Stimulated activated naive B cell treated with anti-CD40 and anti-IgM and Interleukin-4, amounts not matched to agents 10 μg/mL and 1 μg/mL and 100 μg/mL, for 72 hours (primary cell): ENCODE results near the gene NMNAT2.
"Not testable (repeated sequence)": the region's sequence is repeated elsewhere in the genome, so short reads cannot be mapped to it uniquely, and the experiment has no call there.

Experiments used
- ATAC-seq, 2 donors: fragments of 150-1000 bp; cut with Tn5 transposase; replicated peaks; 2 replicates each; pipeline ENCODE4 v1.10.0; 2021; ENCODE audit warnings: moderate library complexity in 1 of 2
- DNase-seq: peaks from one replicate; pipeline ENCODE4 v3.0.0; 2021
- H3K27ac Mint-ChIP-seq: one replicate; pipeline ENCODE4 v1.8.0; 2022; ENCODE audit warnings: mild to moderate bottlenecking, mixed read lengths
- H3K27me3 Mint-ChIP-seq, 2 donors: one replicate each; pipeline ENCODE4 v1.8.0; 2022; ENCODE audit warnings: mixed read lengths in 2 of 2
- H3K36me3 Mint-ChIP-seq, 2 donors: one replicate each; pipeline ENCODE4 v1.8.0; 2022; ENCODE audit warnings: mixed read lengths in 2 of 2, mild to moderate bottlenecking in 1 of 2
- H3K4me1 Mint-ChIP-seq, 2 donors: one replicate each; pipeline ENCODE4 v1.8.0; 2022; ENCODE audit warnings: mixed read lengths in 2 of 2, mild to moderate bottlenecking in 1 of 2
- H3K4me3 Mint-ChIP-seq, 2 donors: one replicate each; pipeline ENCODE4 v1.8.0; 2022; ENCODE audit warnings: mild to moderate bottlenecking in 2 of 2, mixed read lengths in 2 of 2, moderate library complexity in 1 of 2
- H3K9me3 Mint-ChIP-seq, 2 donors: one replicate each; pipeline ENCODE4 v1.8.0; 2022; ENCODE audit warnings: mixed read lengths in 2 of 2, mild to moderate bottlenecking in 1 of 2

The NMNAT2 gene

GRCh38 chr1:183435497-183435896, 17.3 kb upstream of the NMNAT2 start:
- H3K36me3 Mint-ChIP-seq, result peaks cover 0 to 1% of the 10 kb centered on the region in 2 donors
- peaks cover 29 to 36% of the 10 kb centered on the region in 2 donors for H3K27me3 Mint-ChIP-seq
- no peak overlapping the region for H3K4me3 Mint-ChIP-seq
- peaks cover 0 to 2% of the 10 kb centered on the region in 2 donors for H3K9me3 Mint-ChIP-seq
- ATAC-seq (no peak), DNase-seq (no peak)
- H3K27ac Mint-ChIP-seq, result no peak overlapping the region
- no peaks in the 10 kb centered on the region for H3K4me1 Mint-ChIP-seq

DNA sequence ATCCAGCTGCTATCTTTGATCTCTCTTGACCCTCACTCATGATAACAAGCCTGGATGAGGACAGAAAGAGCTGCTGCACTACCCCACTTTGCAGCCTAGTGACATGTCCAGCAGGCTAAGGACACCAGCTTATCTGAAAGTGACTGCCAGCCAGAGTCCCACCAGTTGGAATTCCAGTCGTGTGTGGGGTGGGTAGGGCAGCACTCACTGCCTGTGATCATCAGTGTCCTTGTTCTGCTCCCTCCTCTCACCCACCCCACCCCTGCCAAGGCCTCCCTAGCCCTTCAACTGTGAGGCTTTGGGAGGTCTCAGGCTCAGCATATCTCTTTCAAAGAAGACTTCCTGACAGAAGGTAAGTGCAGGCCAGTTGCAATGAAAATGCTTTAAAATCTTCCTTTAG, 15.5 kb upstream of the NMNAT2 start:
- H3K4me1 Mint-ChIP-seq, result no peaks in the 10 kb centered on the region
- H3K27ac Mint-ChIP-seq, result no peak overlapping the region

DNA sequence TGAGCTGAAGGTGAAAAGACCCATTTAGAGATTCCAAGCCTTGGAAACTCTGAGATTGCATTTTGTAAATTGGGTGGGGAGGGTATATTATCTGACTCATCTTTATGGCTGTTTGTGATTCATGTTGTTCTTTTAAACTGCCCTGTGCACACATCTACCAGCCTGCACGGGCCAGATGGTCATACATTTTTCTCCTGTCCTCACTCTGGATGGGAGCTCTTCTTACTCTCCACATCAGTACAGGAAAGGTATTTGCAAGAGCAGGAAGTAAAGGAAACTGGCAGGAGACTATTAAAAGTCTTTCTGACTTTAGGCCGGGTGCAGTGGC, 14.3 kb upstream of the NMNAT2 start:
- Mint-ChIP-seq H3K4me1 (no peaks in the 10 kb centered on the region), H3K36me3 (no peaks in the 10 kb centered on the region), H3K9me3 (no peaks in the 10 kb centered on the region), H3K27me3 (peaks cover 27 to 45% of the 10 kb centered on the region in 2 donors), H3K27ac (no peak overlapping the region), H3K4me3 (no peak overlapping the region)
- DNase-seq, result no peak
- no peak for ATAC-seq

More for the DNA sequence above, 15.5 kb upstream of the NMNAT2 start:
- no peak for ATAC-seq
- Mint-ChIP-seq H3K36me3 (peaks cover 0 to 1% of the 10 kb centered on the region in 2 donors), H3K27me3 (peaks cover 33 to 47% of the 10 kb centered on the region in 2 donors), H3K4me3 (no peak overlapping the region), H3K9me3 (peaks cover 0 to 2% of the 10 kb centered on the region in 2 donors)
- no peak for DNase-seq

DNA sequence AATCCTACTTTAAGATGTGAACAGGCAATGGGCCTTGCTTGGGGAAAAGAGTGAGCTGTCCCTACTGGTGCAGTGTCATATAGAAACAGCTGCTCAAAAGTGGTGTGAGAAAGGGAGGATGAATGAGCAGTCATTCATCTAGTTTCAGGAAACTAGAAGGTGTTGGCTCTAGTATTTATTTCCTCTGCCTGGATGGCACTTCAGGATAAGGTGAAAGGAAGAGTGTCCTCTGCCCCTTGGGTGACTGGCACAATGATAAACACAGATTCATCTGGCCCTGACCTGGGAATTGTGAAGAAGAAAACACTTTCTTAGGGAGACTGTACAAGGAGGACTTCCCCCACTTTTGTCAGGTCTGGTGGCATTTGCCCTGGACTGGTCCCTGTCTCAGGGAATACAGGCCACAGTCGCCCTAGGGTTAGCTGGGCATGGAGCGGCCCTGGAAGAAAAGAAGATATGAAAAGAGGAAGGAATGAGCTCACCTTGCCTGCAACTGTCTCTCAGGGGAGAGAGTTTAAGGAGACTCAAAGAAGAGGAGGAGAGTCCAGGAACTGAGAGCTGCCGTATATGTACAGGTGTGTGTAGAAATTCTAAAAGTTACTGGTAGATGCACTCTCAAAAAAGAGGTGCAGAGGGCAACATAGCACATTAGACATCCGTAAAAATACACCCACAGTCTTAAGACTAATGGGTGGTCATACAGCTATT, 13.8 kb upstream of the NMNAT2 start:
- no peaks in the 10 kb centered on the region for H3K9me3 Mint-ChIP-seq
- H3K36me3 Mint-ChIP-seq, result no peaks in the 10 kb centered on the region
- H3K4me3 Mint-ChIP-seq, result no peak overlapping the region
- no peak overlapping the region for H3K27ac Mint-ChIP-seq
- H3K27me3 Mint-ChIP-seq, result peaks cover 27 to 45% of the 10 kb centered on the region in 2 donors
- DNase-seq (no peak), ATAC-seq (no peak)
- H3K4me1 Mint-ChIP-seq, result no peaks in the 10 kb centered on the region

- H3K27me3 Mint-ChIP-seq, result peaks cover 23 to 43% of the 10 kb centered on the region in 2 donors
- not testable (repeated sequence) for H3K4me1 Mint-ChIP-seq, H3K4me3 Mint-ChIP-seq, H3K27ac Mint-ChIP-seq, H3K36me3 Mint-ChIP-seq, DNase-seq, ATAC-seq, H3K9me3 Mint-ChIP-seq
Measured at GRCh38 chr1:183427591-183427990, 9.4 kb upstream of the NMNAT2 start.

GRCh38 chr1:183424691-183425090, 6.5 kb upstream of the NMNAT2 start:
- Mint-ChIP-seq H3K27me3 (peaks cover 27 to 37% of the 10 kb centered on the region in 2 donors), H3K4me1 (no peaks in the 10 kb centered on the region), H3K9me3 (no peaks in the 10 kb centered on the region), H3K36me3 (no peaks in the 10 kb centered on the region), H3K4me3 (no peak overlapping the region), H3K27ac (no peak overlapping the region)
- DNase-seq, result no peak
- no peak for ATAC-seq

DNA sequence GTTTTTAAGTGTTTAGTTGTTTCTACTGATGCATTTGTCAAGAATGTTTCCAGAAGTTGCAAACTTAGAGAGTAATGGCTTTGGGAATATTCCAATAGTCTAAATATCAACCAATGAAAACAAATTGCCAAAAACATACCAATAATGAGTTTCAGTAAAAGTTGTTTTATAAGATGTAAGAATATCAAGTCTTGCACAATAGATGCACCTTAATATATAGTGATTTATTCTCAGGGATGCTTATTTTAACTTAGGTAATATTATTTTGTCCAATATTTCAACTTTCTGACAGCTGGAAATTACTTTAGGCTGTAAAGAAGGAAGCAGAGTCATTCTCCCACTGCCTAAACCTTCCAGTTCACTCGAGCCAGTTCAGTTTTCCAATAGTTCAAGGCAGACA, 5.4 kb upstream of the NMNAT2 start:
- Mint-ChIP-seq H3K36me3 (no peaks in the 10 kb centered on the region), H3K27me3 (peaks cover 36 to 38% of the 10 kb centered on the region in 2 donors), H3K4me3 (no peak overlapping the region), H3K9me3 (no peaks in the 10 kb centered on the region), H3K27ac (no peak overlapping the region), H3K4me1 (peaks cover 3% of the 10 kb centered on the region in 2 donors)
- DNase-seq (no peak), ATAC-seq (no peak)

- H3K4me1 Mint-ChIP-seq, result peaks cover 24 to 29% of the 10 kb centered on the region in 2 donors
- H3K27me3 Mint-ChIP-seq, result peaks cover 48 to 55% of the 10 kb centered on the region in 2 donors
- ATAC-seq, result no peak
- DNase-seq, result no peak
- H3K36me3 Mint-ChIP-seq, result no peaks in the 10 kb centered on the region
- no peak overlapping the region for H3K4me3 Mint-ChIP-seq
- no peaks in the 10 kb centered on the region for H3K9me3 Mint-ChIP-seq
- no peak overlapping the region for H3K27ac Mint-ChIP-seq
Measured at GRCh38 chr1:183419399-183419798, 1.2 kb upstream of the NMNAT2 start.

- Mint-ChIP-seq H3K4me3 (peak overlapping the region; percentile 64 to 68), H3K9me3 (no peaks in the 10 kb centered on the region), H3K36me3 (no peaks in the 10 kb centered on the region), H3K4me1 (peaks cover 24 to 29% of the 10 kb centered on the region in 2 donors), H3K27ac (no peak overlapping the region), H3K27me3 (peaks cover 52 to 61% of the 10 kb centered on the region in 2 donors)
- no peak for DNase-seq
- no peak for ATAC-seq
Measured at GRCh38 chr1:183418696-183419095, 516 bp upstream of the NMNAT2 start.

- no peak overlapping the region for H3K27ac Mint-ChIP-seq
- H3K4me3 Mint-ChIP-seq, result peak overlapping the region; percentile 68 to 79
- H3K9me3 Mint-ChIP-seq, result no peaks in the 10 kb centered on the region
- peaks cover 24 to 29% of the 10 kb centered on the region in 2 donors for H3K4me1 Mint-ChIP-seq
- no peaks in the 10 kb centered on the region for H3K36me3 Mint-ChIP-seq
- ATAC-seq, result peak; percentile 60 to 69
- no peak for DNase-seq
- peaks cover 49 to 60% of the 10 kb centered on the region in 2 donors for H3K27me3 Mint-ChIP-seq
Measured at GRCh38 chr1:183416850-183417771, 1.1 kb downstream of the NMNAT2 start.

- Mint-ChIP-seq H3K4me3 (no peak overlapping the region), H3K36me3 (no peaks in the 10 kb centered on the region), H3K9me3 (peaks cover 0 to 4% of the 10 kb centered on the region in 2 donors), H3K27ac (no peak overlapping the region), H3K27me3 (peaks cover 44 to 47% of the 10 kb centered on the region in 2 donors), H3K4me1 (peaks cover 24 to 29% of the 10 kb centered on the region in 2 donors)
- DNase-seq (no peak), ATAC-seq (no peak)
Measured at GRCh38 chr1:183414365-183414764, 3.8 kb downstream of the NMNAT2 start.

DNA sequence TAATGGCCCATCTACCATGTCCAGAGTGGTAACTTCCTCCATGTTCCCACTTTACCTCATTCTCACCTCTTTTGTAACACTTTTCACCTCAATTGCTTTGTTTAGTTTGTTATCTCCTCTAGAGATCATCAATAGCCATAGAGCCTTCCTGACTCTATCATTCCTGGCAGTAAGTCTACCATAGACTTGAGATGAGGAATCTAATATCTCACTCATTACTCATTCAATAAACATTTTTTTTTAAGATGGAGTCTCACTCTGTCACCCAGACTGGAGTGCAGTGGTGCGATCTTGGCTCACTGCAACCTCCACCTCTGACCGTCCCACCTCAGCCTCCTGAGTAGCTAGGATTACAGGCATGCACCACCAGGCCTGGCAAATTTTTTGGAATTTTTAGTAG, 7.1 kb downstream of the NMNAT2 start:
- Mint-ChIP-seq H3K36me3 (no peaks in the 10 kb centered on the region), H3K27me3 (peaks cover 27% of the 10 kb centered on the region in 2 donors), H3K4me3 (no peak overlapping the region), H3K27ac (no peak overlapping the region), H3K9me3 (peaks cover 0 to 4% of the 10 kb centered on the region in 2 donors), H3K4me1 (peaks cover 0 to 1% of the 10 kb centered on the region in 2 donors)
- ATAC-seq, result no peak
- no peak for DNase-seq

DNA sequence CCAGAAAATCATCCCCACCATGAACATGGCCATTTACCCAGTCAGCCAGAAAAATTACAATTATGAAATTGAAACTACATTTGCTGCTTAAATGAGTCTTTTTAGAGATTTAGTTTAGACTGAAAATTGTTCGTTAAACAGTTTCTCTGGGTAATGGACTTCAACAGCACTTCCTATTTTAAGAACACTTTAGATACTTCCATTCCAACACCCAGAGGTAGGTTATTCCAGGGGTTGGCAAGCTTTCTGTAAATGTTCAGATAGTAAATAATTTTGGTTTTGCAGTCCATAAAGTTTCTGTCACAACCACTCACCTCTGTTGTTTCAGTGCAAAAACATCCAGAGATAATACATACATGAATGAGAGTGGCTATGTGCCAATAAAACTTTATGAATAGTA, 10.2 kb downstream of the NMNAT2 start:
- Mint-ChIP-seq H3K27ac (no peak overlapping the region), H3K9me3 (peaks cover 0 to 4% of the 10 kb centered on the region in 2 donors), H3K4me1 (no peaks in the 10 kb centered on the region), H3K27me3 (peaks cover 36 to 44% of the 10 kb centered on the region in 2 donors), H3K4me3 (no peak overlapping the region), H3K36me3 (no peaks in the 10 kb centered on the region)
- ATAC-seq (no peak), DNase-seq (no peak)

GRCh38 chr1:183407474-183407873, 10.7 kb downstream of the NMNAT2 start:
- Mint-ChIP-seq H3K9me3 (peaks cover 0 to 4% of the 10 kb centered on the region in 2 donors), H3K36me3 (no peaks in the 10 kb centered on the region), H3K27ac (no peak overlapping the region), H3K27me3 (peaks cover 37 to 45% of the 10 kb centered on the region in 2 donors), H3K4me1 (no peaks in the 10 kb centered on the region), H3K4me3 (no peak overlapping the region)
- no peak for DNase-seq
- ATAC-seq, result no peak

- Mint-ChIP-seq H3K27me3 (peaks cover 39 to 44% of the 10 kb centered on the region in 2 donors), H3K9me3 (no peaks in the 10 kb centered on the region), H3K36me3 (no peaks in the 10 kb centered on the region), H3K4me1 (no peaks in the 10 kb centered on the region), H3K4me3 (no peak overlapping the region), H3K27ac (no peak overlapping the region)
- ATAC-seq (no peak), DNase-seq (no peak)
Measured at GRCh38 chr1:183404476-183404875, 13.7 kb downstream of the NMNAT2 start.
